COLO668 (cell line): ENCODE results near the gene KNTC1.
"Not testable (repeated sequence)": the region's sequence is repeated elsewhere in the genome, so short reads cannot be mapped to it uniquely, and the experiment has no call there.

Experiments used
- DNase-seq: peaks from one replicate; lab custom pipeline; 2025; ENCODE audit not compliant: unreplicated experiment; lab: John Stamatoyannopoulos, UW

KNTC1 gene

GRCh38 chr12:122558745-122559641, 31.9 kb downstream of the KNTC1 start:
- DNase-seq: no peak

- DNase-seq: no peak
These were observed 33.1 kb downstream of the KNTC1 start for GRCh38 chr12:122560138-122560537.

GRCh38 chr12:122563361-122563760, 36.3 kb downstream of the KNTC1 start:
- DNase-seq: no peak

- DNase-seq: not testable (repeated sequence)
These were observed 39.8 kb downstream of the KNTC1 start for GRCh38 chr12:122566816-122567215.

- DNase-seq: no peak
These were observed 42.2 kb downstream of the KNTC1 start for GRCh38 chr12:122569288-122569687.

- DNase-seq: not testable (repeated sequence)
These were observed 43.0 kb downstream of the KNTC1 start for GRCh38 chr12:122570006-122570405.

GRCh38 chr12:122571821-122572220, 44.8 kb downstream of the KNTC1 start:
- DNase-seq: no peak

GRCh38 chr12:122583294-122583693, 56.2 kb downstream of the KNTC1 start:
- DNase-seq: not testable (repeated sequence)

- no peak for DNase-seq
These were observed 57.3 kb downstream of the KNTC1 start for GRCh38 chr12:122584177-122584863.

- no peak for DNase-seq
These were observed 63.9 kb downstream of the KNTC1 start for GRCh38 chr12:122590990-122591389.

- DNase-seq: not testable (repeated sequence)
These were observed 64.9 kb downstream of the KNTC1 start for GRCh38 chr12:122591966-122592365.

- DNase-seq: not testable (repeated sequence)
These were observed 65.5 kb downstream of the KNTC1 start for GRCh38 chr12:122592543-122592942.

GRCh38 chr12:122593910-122594309, 66.9 kb downstream of the KNTC1 start:
- no peak for DNase-seq

- no peak for DNase-seq
These were observed 69.8 kb downstream of the KNTC1 start for GRCh38 chr12:122596838-122597237.

GRCh38 chr12:122602456-122602855, 75.4 kb downstream of the KNTC1 start:
- DNase-seq: no peak

GRCh38 chr12:122604993-122605392, 77.9 kb downstream of the KNTC1 start:
- DNase-seq: no peak

- DNase-seq: no peak
These were observed 82.7 kb downstream of the KNTC1 start for GRCh38 chr12:122609732-122610131.

- no peak for DNase-seq
These were observed 83.2 kb downstream of the KNTC1 start for GRCh38 chr12:122610207-122610606.

GRCh38 chr12:122610911-122611310, 83.9 kb downstream of the KNTC1 start:
- no peak for DNase-seq

- DNase-seq: no peak
These were observed 87.8 kb downstream of the KNTC1 start for GRCh38 chr12:122614839-122615238.

- no peak for DNase-seq
These were observed 88.7 kb downstream of the KNTC1 start for GRCh38 chr12:122615780-122616179.

- no peak for DNase-seq
These were observed 108.4 kb downstream of the KNTC1 start for GRCh38 chr12:122635471-122635870.
